Measurements from ENCODE around the gene KCTD15.

Gene KCTD15

DNA sequence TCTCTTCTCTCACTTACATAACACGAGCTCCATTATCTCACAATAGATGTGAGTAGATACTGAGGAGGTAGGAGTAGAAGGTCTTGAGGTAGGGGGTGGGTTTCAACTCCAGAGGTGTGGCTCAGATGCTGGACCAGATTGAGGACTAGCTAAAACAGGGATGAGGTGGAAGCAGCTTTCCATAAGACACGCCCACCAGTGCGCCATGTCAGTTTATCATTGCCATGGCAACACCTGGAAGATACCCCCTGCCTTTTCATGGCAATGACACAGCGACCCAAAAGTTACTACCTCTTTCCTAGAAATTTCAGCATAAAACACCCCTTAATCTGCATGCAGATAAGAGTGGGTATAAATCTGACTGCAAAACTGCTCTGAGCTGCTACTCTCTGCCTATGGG lies 44.1 kb downstream of the KCTD15 start:
- in situ Hi-C loops (cut with HindIII; ENCODE audit: low pct_ligation_motif_present, low sequenced_read_pairs) = no loop called here
- Histone ChIP-seq H3K36me3 (replicated peaks) (no peaks in the 10 kb centered on the region), H3K27me3 (replicated peaks) (no peaks in the 10 kb centered on the region), H3K4me3 (ENCODE audit: low read depth, low read length) (no peak overlapping the region), H3K27ac (no peak overlapping the region)
- no peak for TF ChIP-seq CTCF (IDR thresholded peaks at IDR 0.05; ENCODE audit: low read depth, low read length, missing control alignments)
- no peak for DNase-seq

GRCh38 chr19:33841685-33842084 lies 45.0 kb downstream of the KCTD15 start:
- Histone ChIP-seq H3K27ac (no peak overlapping the region), H3K27me3 (replicated peaks) (no peaks in the 10 kb centered on the region), H3K36me3 (replicated peaks) (no peaks in the 10 kb centered on the region), H3K4me3 (ENCODE audit: low read depth, low read length) (no peak overlapping the region)
- in situ Hi-C loops (cut with HindIII; ENCODE audit: low pct_ligation_motif_present, low sequenced_read_pairs) = no loop called here
- no peak for DNase-seq
- TF ChIP-seq CTCF (IDR thresholded peaks at IDR 0.05; ENCODE audit: low read depth, low read length, missing control alignments) = no peak

- in situ Hi-C loops (cut with HindIII; ENCODE audit: low pct_ligation_motif_present, low sequenced_read_pairs) = no loop called here
- H3K27me3 ChIP-seq (replicated peaks) = no peaks in the 10 kb centered on the region
Observed at GRCh38 chr19:33844478-33844877, 47.8 kb downstream of the KCTD15 start.

DNA sequence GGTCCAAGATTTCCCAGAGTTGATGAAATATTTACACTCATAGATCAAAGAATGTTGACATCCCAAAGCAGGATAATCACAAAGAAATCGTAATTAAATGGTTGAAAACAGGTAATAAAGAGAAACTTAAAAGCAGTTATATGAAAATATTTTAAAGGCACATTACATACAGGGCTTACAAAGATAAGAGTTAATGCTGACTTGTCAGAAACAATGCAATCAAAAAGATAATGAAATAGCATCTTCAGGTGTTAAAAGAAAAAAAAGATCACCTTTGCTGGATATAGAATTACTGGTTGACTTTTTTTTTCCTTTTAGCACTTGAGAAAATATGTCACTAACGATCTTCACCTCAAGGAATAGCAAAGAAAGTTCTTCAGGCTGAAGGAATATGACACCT lies 48.8 kb downstream of the KCTD15 start:
- no peaks in the 10 kb centered on the region for H3K27me3 ChIP-seq (replicated peaks)
- H3K4me3 ChIP-seq (ENCODE audit: low read depth, low read length) = no peak overlapping the region
- H3K36me3 ChIP-seq (replicated peaks) = no peaks in the 10 kb centered on the region
- no peak overlapping the region for H3K27ac ChIP-seq
- no peak for TF ChIP-seq CTCF (IDR thresholded peaks at IDR 0.05; ENCODE audit: low read depth, low read length, missing control alignments)
- no peak for DNase-seq
- in situ Hi-C loops (cut with HindIII; ENCODE audit: low pct_ligation_motif_present, low sequenced_read_pairs) = no loop called here

More at GRCh38 chr19:33844478-33844877, 47.8 kb downstream of the KCTD15 start:
- H3K4me3 ChIP-seq (ENCODE audit: low read depth, low read length) = no peak overlapping the region
- H3K27ac ChIP-seq = no peak overlapping the region
- no peaks in the 10 kb centered on the region for H3K36me3 ChIP-seq (replicated peaks)
- TF ChIP-seq CTCF (IDR thresholded peaks at IDR 0.05; ENCODE audit: low read depth, low read length, missing control alignments) = no peak
- DNase-seq = no peak

GRCh38 chr19:33849551-33850147 lies 53.0 kb downstream of the KCTD15 start:
- TF ChIP-seq CTCF (IDR thresholded peaks at IDR 0.05; ENCODE audit: low read depth, low read length, missing control alignments) = no peak
- no peaks in the 10 kb centered on the region for H3K36me3 ChIP-seq (replicated peaks)
- no peaks in the 10 kb centered on the region for H3K27me3 ChIP-seq (replicated peaks)
- no peak for DNase-seq
- H3K4me3 ChIP-seq (ENCODE audit: low read depth, low read length) = no peak overlapping the region
- in situ Hi-C loops (cut with HindIII; ENCODE audit: low pct_ligation_motif_present, low sequenced_read_pairs) = no loop called here
- H3K27ac ChIP-seq = no peak overlapping the region

DNA sequence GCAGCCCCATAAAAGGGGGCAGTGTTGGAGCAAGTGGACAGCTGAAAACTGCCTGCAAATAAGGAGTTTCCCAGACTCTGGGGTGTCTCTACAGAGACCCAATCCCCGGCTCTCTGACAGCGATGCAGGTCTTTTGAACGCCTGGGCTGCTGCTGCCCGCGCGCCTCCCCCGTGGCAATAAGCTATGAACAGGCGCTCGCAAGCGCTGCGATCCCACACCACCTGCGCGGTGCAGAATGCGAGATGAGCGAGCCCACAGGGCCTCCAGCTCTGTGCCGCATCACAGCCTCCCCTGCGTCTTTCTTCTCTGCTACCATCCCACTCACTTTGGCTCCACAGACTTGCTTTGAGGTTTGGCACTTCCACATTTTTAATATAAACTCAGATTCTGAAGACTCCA lies 62.3 kb downstream of the KCTD15 start:
- no peak for TF ChIP-seq CTCF (IDR thresholded peaks at IDR 0.05; ENCODE audit: low read depth, low read length, missing control alignments)
- in situ Hi-C loops (cut with HindIII; ENCODE audit: low pct_ligation_motif_present, low sequenced_read_pairs) = no loop called here
- H3K27ac ChIP-seq = no peak overlapping the region
- H3K27me3 ChIP-seq (replicated peaks) = no peaks in the 10 kb centered on the region
- DNase-seq = no peak
- no peaks in the 10 kb centered on the region for H3K36me3 ChIP-seq (replicated peaks)
- no peak overlapping the region for H3K4me3 ChIP-seq (ENCODE audit: low read depth, low read length)

Data from brain microvascular endothelial cell (primary cell).